BE2C (cell line): ENCODE results near the gene KLKB1. TPM values are rescaled to one million over a fixed set of nuclear protein-coding genes. Genes with fewer than 3 reads are reported as not detected.
A peak's percentile ranks its signal among the peaks of the same experiment; 100 is the strongest.

Experiments
- DNase-seq: peaks from one replicate; pipeline ENCODE4 v3.0.0-alpha.2; 2020
- H3K27me3 ChIP-seq: fragments of 250-450 bp; sonication (Bioruptor Pico); 2 replicates; pipeline ENCODE4 v1.5.1; 2020; ENCODE audit warnings: mild to moderate bottlenecking
- H3K36me3 ChIP-seq: fragments of 250-450 bp; sonication (Bioruptor Pico); 2 replicates; pipeline ENCODE4 v1.5.1; 2020; ENCODE audit warnings: mild to moderate bottlenecking
- H3K4me1 ChIP-seq: fragments of 250-450 bp; sonication (Bioruptor Pico); 2 replicates; pipeline ENCODE4 v1.5.1; 2020
- H3K4me3 ChIP-seq: 2 replicates; pipeline ENCODE4 v1.5.1; 2011; ENCODE audit warnings: low read depth, low read length
- H3K9me3 ChIP-seq: fragments of 250-450 bp; sonication (Bioruptor Pico); 2 replicates; pipeline ENCODE4 v1.5.1; 2020
- polyA plus RNA-seq: library from polyadenylated mRNA; unstranded; fragments of >200 nt; gene quantifications from one replicate; pipeline ENCODE4 v1.2.1, GENCODE V29; 2012; ENCODE audit warnings: low read depth, missing spikeins; ENCODE audit not compliant: insufficient read length, insufficient read depth
- TF ChIP-seq, protein P1 (sequence below): IDR thresholded peaks from 2 replicates; pipeline ENCODE4 v1.5.1; 2012; ENCODE audit warnings: mild to moderate bottlenecking, low read depth, low read length

KLKB1 gene
- polyA plus RNA-seq: not detected

DNA sequence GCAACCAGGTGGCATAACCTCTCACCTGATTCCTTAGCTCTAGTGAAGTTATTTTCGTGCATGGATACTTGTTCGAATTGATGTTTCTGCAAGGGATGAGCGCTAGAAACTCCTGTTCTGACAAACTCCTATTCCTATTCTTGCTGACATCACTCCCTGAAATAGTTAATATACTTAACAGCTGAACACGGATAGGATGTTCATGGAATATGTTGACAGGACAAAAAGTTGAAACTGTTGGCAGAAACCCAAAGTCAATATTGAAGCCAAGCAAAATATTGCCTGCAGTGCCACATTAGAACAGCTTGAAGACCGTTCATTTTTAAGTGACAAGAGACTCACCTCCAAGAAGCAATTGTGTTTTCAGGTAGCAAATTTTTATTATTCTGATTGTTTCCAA, at the start of gene KLKB1:
Gene KLKB1, plus strand, starts transcription at position 287 of the 400 bp plus-strand sequence. CDS start 689 bp downstream, outside the sequence.
- Histone ChIP-seq H3K4me3 (no peak within 1 kb of the TSS), H3K27me3 (no peaks in the 10 kb centered on the region), H3K4me1 (no peaks in the 10 kb centered on the region), H3K36me3 (no peaks in the 10 kb centered on the region), H3K9me3 (no peaks in the 10 kb centered on the region)
- TF ChIP-seq, protein P1, sequence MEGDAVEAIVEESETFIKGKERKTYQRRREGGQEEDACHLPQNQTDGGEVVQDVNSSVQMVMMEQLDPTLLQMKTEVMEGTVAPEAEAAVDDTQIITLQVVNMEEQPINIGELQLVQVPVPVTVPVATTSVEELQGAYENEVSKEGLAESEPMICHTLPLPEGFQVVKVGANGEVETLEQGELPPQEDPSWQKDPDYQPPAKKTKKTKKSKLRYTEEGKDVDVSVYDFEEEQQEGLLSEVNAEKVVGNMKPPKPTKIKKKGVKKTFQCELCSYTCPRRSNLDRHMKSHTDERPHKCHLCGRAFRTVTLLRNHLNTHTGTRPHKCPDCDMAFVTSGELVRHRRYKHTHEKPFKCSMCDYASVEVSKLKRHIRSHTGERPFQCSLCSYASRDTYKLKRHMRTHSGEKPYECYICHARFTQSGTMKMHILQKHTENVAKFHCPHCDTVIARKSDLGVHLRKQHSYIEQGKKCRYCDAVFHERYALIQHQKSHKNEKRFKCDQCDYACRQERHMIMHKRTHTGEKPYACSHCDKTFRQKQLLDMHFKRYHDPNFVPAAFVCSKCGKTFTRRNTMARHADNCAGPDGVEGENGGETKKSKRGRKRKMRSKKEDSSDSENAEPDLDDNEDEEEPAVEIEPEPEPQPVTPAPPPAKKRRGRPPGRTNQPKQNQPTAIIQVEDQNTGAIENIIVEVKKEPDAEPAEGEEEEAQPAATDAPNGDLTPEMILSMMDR: no peak
- DNase-seq: no peak

DNA sequence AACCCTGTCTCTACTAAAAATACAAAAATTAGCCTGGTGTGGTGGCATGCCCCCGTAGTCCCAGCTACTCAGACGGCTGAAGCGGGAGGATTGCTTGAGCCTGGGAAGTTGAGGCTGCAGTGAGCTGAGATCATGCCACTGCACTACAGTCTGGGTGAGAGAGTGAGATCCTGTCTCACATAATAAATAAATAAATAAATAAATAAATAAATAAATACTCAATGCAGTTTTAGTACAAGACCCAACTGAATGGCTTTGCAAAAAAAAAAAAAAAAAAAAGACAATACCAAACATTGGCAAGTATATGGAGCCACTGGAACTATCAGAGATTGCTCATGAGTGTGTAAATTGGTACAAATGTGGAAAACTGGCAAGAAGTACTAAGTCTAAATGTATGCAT, 39.2 kb upstream of the KLKB1 start:
- no peak overlapping the region for H3K4me3 ChIP-seq
- no peaks in the 10 kb centered on the region for H3K4me1 ChIP-seq
- DNase-seq: no peak
- H3K36me3 ChIP-seq: no peaks in the 10 kb centered on the region
- TF ChIP-seq, protein P1: no peak
- H3K27me3 ChIP-seq: peaks cover 38% of the 10 kb centered on the region
- no peaks in the 10 kb centered on the region for H3K9me3 ChIP-seq

DNA sequence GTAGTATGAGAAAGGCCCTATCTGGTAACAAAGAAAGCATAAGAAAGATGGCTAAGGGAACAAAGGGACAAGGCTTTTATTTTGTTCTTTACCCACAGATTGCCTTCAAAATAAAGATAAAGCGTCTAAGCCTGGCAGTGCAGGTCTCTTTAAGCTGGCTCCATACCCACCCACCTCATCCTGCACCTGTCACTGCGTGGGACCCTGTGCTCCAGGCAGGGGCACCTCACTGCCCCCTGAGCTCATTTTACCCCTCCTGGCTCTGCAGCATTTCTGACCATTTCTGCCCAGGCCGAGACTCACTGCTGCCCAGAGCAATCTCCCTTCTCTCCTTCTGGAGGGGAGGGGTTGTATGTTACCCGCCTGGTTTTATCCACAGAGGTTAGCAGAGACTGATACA, 37.7 kb upstream of the KLKB1 start:
- no peaks in the 10 kb centered on the region for H3K4me1 ChIP-seq
- H3K36me3 ChIP-seq: no peaks in the 10 kb centered on the region
- peaks cover 48% of the 10 kb centered on the region for H3K27me3 ChIP-seq
- H3K9me3 ChIP-seq: no peaks in the 10 kb centered on the region
- TF ChIP-seq, protein P1: no peak
- H3K4me3 ChIP-seq: no peak overlapping the region
- no peak for DNase-seq

DNA sequence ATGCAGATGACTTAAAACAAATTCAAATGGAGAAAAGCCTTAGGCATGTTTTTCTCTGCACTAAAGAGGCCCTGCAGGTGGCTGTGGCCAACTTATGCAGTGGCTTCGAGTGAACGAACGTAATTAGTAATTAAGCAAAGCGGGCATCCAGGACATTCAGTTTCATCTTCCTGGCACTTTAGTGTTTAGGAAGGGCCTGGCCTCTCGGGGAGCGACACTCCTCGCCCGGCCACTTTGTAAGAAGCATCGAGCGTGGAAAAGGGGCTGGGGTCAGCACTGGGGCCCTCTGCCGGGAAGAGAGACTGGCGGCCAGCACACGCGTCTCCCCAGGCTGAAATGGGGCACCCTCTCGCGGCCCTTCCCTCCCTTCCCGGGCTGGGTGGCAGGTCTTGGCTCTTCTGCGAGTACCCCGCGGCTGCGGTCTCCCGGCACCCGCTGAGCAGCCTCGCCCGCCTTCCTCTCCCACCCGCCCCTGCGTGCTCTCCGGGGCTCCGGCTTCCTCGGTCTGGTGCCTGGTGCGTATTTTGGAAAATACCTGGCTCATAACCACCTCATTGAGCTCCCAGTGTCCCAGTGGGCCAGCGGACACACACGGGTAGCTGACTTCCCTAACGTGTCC, 36.6 kb upstream of the KLKB1 start:
- H3K9me3 ChIP-seq: no peaks in the 10 kb centered on the region
- H3K4me1 ChIP-seq: no peaks in the 10 kb centered on the region
- peak overlapping the region; percentile 83 for H3K4me3 ChIP-seq
- no peaks in the 10 kb centered on the region for H3K36me3 ChIP-seq
- H3K27me3 ChIP-seq: peaks cover 48% of the 10 kb centered on the region
- peak; percentile 24 for DNase-seq
- TF ChIP-seq, protein P1: 0 out of 2 replicates have a peak, but pooled peaks have one; percentile 1

DNA sequence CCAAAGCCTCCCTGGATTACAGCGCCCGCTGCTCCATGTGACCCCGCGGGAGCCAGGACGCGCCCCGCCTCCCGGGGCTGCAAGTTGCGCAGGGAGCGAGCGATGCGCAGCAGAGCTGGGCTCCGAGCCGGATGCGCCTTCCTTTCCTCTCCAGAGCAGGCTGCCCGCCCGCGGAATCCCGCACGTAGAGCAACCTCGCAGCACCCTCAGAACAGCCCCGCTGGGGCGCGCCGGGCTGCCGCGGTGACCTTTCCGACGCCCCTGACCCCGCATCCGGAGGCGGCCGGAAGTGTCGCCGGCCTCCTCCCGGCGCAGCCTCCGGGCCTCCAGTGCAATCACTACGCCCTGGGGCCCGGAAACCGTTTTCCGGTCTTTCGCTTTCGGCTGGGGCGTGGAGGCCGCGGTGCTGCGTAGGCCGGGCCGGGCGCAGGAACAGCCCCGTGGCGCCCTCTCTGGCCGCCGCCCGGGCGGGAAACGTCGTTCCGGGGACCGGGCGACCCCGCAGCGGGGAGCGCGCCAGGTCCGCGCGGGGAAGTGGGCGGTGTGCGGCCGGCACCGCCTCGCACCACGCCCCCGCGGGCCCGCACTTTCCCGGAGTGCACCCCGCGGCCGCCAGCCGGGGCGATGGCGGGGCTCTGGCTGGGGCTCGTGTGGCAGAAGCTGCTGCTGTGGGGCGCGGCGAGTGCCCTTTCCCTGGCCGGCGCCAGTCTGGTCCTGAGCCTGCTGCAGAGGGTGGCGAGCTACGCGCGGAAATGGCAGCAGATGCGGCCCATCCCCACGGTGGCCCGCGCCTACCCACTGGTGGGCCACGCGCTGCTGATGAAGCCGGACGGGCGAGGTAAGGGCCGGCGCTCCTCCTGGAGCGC, 35.9 kb upstream of the KLKB1 start, which contains the start of gene CYP4V2:
Gene CYP4V2, plus strand, starts transcription at position 368 of the 866 bp plus-strand sequence. Its CDS starts 257 bp downstream, at position 625.
- DNase-seq: peak; percentile 63
- H3K9me3 ChIP-seq: no peaks in the 10 kb centered on the region
- no peaks in the 10 kb centered on the region for H3K36me3 ChIP-seq
- no peaks in the 10 kb centered on the region for H3K4me1 ChIP-seq
- TF ChIP-seq, protein P1: no peak; the same call in 1 of the 2 replicates
- H3K27me3 ChIP-seq: peaks cover 48% of the 10 kb centered on the region
- H3K4me3 ChIP-seq: peak within 1 kb of the TSS; percentile 83
